HL-60 (cell line): ENCODE measurements around the gene MYOM1.

Experiments used
- TF ChIP-seq, protein P1 (sequence below): IDR thresholded peaks from one replicate; pipeline ENCODE4 v1.5.1; 2011; ENCODE audit warnings: low read length, control low read depth, inconsistent platforms; ENCODE audit not compliant: insufficient read depth
- TF ChIP-seq, protein P2 (sequence below): IDR thresholded peaks from 2 replicates; pipeline ENCODE4 v1.6.1; 2012; ENCODE audit warnings: low read depth; ENCODE audit not compliant: insufficient replicate concordance

DNA sequence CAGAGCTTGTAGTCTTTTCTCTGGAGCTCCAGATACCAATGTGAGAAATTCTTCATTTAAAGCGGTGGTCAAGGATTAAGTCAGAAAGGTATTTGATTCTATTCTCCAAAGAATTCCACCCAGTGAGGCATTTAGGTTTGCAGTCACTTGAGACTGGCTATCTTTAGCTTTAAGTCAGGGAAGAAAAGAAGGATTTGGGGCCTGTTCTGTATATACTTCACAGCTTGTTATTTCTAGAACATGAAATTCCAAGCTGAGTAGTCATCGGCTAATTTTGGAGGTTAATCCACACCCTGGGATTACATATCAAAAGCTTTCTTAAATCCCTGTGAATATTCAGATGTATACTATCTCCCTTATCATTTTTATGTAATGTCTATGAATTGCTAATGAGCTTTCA lies 39.4 kb downstream of the MYOM1 start:
- TF ChIP-seq, protein P1, sequence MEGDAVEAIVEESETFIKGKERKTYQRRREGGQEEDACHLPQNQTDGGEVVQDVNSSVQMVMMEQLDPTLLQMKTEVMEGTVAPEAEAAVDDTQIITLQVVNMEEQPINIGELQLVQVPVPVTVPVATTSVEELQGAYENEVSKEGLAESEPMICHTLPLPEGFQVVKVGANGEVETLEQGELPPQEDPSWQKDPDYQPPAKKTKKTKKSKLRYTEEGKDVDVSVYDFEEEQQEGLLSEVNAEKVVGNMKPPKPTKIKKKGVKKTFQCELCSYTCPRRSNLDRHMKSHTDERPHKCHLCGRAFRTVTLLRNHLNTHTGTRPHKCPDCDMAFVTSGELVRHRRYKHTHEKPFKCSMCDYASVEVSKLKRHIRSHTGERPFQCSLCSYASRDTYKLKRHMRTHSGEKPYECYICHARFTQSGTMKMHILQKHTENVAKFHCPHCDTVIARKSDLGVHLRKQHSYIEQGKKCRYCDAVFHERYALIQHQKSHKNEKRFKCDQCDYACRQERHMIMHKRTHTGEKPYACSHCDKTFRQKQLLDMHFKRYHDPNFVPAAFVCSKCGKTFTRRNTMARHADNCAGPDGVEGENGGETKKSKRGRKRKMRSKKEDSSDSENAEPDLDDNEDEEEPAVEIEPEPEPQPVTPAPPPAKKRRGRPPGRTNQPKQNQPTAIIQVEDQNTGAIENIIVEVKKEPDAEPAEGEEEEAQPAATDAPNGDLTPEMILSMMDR = no peak
- TF ChIP-seq, protein P2, sequence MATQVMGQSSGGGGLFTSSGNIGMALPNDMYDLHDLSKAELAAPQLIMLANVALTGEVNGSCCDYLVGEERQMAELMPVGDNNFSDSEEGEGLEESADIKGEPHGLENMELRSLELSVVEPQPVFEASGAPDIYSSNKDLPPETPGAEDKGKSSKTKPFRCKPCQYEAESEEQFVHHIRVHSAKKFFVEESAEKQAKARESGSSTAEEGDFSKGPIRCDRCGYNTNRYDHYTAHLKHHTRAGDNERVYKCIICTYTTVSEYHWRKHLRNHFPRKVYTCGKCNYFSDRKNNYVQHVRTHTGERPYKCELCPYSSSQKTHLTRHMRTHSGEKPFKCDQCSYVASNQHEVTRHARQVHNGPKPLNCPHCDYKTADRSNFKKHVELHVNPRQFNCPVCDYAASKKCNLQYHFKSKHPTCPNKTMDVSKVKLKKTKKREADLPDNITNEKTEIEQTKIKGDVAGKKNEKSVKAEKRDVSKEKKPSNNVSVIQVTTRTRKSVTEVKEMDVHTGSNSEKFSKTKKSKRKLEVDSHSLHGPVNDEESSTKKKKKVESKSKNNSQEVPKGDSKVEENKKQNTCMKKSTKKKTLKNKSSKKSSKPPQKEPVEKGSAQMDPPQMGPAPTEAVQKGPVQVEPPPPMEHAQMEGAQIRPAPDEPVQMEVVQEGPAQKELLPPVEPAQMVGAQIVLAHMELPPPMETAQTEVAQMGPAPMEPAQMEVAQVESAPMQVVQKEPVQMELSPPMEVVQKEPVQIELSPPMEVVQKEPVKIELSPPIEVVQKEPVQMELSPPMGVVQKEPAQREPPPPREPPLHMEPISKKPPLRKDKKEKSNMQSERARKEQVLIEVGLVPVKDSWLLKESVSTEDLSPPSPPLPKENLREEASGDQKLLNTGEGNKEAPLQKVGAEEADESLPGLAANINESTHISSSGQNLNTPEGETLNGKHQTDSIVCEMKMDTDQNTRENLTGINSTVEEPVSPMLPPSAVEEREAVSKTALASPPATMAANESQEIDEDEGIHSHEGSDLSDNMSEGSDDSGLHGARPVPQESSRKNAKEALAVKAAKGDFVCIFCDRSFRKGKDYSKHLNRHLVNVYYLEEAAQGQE = no peak
